GM21423 (cell line): ENCODE measurements around the gene CYP26C1.

Experiments
- ATAC-seq: cut with Tn5 transposase; IDR thresholded peaks from one replicate; pipeline ENCODE4 v1.9.1; 2021; ENCODE audit warnings: mild to moderate bottlenecking, moderate library complexity; ENCODE audit not compliant: unreplicated experiment

CYP26C1 gene

DNA sequence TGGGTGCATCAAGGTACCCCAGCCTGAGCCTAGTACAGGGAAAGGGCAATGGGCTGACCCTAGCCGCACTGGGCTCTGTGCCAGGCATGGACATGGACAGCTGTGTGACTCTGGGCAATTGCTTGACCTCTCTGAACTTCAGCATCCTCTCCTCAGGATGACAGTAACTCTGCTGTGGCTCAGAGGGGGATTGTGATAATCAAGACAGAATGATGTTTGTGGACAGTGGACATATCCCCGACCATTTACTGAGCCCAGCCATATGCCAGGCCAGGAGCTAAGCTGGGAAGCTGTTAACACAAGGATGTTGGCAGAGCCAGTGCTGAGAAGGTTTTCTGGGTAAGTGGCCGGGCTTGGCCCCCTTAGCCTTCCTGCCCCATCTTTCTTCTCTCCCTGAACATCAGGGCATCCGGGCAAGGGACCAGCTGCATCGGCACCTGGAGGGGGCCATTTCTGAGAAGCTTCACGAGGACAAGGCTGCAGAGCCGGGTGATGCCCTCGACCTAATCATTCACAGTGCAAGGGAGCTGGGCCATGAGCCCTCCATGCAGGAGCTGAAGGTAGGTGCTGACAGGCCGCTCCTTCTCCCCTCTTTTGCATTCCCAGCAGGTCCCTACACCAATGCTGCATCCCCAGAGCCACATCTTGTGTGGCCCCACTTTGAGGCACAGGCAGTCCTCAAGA, 3.5 kb downstream of the CYP26C1 start:
- no peak for ATAC-seq

DNA sequence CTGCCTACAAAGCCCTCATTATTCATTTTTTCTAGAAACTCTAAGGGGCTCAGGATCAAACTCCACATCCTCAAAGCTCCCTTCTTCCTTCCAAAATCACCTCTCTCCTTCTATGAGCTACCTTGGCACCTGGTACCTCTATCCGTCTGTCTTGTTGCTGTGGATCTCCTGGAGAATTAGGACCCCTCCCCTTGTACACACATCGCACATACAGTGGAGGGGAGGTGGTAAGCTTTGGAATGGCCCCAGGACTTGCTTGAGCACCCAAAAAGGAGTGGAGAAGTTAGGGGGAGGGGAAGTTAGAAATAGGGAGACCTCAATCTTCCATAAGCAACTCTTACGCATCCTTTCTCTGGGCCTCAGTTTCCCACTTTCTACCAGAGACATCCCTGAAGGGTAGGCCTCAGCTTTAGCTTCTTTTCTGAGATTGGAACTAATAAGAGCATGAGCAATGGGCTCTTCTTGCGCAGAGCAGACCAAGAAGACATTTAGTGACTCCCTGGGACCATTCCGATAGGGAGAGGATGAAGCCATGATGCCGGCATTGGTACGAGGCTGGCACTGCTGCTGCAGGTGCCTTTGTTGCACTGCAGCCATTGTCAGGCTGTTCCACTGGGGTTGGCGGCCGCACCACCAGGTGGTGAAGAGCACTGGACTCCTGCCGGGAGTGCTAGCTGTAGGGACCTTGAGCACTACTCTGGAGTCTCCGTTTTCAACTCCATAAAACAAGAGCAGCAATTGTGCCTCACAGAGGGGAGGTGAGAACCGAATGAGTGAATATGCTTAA, 4.5 kb downstream of the CYP26C1 start:
- ATAC-seq: no peak

DNA sequence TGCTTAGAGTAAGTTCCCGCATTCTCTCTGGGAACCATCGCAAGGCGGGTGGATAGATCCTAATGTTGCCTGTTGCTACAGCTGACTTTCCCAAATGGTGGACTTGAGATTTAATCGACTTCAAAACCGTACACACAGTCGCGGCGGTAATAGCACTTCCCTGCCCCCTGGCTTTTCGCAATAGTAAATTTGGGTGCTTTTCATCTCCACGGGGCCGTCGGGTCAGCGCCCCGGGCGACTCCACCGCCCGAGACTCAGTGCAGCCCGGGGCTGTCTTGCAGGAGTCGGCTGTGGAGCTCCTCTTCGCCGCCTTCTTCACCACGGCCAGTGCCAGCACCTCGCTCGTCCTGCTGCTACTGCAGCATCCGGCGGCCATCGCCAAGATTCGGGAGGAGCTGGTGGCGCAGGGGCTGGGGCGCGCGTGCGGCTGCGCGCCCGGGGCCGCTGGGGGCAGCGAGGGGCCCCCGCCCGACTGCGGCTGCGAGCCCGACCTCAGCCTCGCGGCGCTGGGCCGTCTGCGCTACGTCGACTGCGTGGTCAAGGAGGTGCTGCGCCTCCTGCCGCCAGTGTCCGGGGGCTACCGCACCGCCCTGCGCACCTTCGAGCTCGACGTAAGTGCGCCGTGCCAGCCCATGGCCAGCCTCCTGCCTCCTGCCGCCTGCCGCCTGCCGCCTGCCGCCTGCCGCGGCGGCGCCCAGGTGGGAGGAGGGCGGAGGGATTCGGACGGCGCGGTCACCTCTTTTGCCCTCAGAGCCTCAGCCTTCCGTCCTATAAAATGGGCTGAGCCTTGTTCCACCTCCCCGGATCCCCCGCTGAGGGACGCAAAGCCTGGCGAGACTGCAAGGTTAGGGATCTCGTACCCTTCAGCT, 5.3 kb downstream of the CYP26C1 start:
- ATAC-seq: no peak

DNA sequence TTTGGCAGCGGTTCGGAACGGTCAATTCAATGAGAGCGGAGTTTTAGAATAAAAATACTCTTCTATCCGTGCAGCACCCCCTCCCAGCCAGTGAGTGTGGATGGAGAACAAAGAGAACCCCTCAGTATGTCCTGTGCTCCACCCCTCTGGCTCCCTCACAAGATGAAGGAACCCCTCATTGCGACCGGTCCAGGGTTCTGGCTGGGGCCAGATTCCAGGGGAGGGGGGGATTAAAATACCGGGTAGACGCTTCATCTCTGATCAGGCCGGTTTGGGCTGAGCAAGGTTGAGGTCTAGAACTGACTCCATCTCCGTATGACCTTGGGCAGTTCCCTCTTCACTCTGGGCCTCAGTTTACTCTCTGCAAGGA, 5.9 kb downstream of the CYP26C1 start:
- no peak for ATAC-seq

DNA sequence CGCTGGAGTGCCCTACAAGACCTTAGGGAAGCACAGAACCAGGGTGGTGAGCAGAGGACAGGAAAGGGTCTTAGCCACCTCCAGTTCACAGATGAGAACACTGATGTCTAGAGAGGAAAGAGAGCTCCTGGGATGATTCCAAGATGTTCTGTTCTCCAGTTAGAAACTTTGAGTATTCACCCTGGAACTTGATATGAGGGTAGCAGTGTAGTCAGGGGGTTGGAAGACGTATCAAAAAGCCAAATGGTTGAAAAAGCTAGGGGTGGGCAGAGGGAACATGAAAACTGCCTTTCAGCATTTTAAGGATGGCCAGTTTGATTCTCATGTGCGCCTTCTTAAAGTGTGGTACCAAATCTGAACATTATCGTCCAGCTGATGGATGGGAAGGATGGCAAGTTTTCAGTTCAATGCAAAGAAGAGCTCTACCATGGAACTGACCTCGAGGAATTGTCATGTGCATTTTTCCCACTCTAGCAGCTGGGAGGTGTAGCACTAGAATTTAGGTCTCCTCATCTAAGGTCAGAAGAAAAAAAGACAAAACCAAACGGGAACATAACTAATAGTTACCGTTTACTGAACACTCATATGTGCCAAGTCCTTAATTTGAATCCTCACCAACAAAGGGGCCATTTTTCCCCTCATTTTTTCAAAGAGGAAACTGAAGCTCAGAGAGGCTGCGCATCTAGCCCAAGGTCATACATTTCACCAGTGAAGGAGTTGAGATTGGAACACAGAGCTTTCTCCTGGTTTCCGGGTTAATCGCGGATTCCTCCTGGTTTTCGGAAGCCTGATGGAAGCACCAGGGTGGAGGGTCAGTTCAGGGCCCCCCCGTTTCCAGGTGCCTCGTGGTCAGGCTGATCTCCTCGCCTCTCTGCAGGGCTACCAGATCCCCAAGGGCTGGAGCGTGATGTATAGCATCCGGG, 7.1 kb downstream of the CYP26C1 start:
- no peak for ATAC-seq

DNA sequence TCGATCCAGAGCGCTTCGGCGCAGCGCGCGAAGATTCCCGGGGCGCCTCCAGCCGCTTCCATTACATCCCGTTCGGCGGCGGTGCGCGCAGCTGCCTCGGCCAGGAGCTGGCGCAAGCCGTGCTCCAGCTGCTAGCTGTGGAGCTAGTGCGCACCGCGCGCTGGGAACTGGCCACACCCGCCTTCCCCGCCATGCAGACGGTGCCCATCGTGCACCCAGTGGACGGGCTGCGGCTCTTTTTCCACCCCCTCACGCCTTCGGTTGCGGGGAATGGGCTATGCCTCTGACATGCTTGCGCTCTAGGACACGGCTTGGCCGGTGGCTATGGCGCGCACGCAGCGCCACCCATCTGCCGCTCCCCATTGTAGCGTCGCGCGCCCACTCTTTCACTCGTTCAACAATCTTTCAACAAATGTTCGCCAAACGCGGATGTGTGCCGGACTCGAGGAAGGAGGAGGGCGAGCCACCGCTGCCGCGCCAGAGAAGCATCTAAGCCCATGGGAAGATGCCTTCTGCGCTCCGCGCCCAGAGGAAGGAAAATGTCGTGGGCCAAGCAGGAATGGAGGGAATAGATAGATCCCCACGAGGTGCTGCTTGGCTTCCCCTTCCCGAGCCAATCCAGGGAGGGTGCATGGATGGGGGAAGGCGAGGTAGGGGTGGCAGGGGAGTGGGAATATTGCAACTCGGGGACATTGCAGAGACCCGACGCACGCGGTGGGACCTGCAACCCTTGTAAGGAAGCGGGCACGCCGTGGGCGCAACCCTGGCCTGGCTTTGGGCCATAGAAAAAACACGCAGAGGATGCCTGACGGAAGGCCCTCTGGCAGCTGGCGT, 8.0 kb downstream of the CYP26C1 start:
- ATAC-seq: no peak

DNA sequence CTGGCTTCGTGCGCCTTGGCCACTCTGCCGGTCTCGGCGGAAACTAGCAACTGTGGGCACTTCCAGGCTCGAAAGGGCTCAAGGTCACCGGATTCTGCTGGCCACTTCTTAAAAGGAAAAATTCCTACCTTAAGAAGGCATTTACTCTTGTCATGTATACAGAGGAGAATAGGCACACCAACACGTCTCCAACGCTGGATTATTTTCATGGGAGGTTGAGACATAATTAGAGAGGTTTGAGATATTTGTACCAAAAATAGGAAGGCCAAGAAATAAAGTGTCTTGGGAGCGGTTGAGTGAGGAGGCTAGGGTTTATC, 8.6 kb downstream of the CYP26C1 start:
- no peak for ATAC-seq

DNA sequence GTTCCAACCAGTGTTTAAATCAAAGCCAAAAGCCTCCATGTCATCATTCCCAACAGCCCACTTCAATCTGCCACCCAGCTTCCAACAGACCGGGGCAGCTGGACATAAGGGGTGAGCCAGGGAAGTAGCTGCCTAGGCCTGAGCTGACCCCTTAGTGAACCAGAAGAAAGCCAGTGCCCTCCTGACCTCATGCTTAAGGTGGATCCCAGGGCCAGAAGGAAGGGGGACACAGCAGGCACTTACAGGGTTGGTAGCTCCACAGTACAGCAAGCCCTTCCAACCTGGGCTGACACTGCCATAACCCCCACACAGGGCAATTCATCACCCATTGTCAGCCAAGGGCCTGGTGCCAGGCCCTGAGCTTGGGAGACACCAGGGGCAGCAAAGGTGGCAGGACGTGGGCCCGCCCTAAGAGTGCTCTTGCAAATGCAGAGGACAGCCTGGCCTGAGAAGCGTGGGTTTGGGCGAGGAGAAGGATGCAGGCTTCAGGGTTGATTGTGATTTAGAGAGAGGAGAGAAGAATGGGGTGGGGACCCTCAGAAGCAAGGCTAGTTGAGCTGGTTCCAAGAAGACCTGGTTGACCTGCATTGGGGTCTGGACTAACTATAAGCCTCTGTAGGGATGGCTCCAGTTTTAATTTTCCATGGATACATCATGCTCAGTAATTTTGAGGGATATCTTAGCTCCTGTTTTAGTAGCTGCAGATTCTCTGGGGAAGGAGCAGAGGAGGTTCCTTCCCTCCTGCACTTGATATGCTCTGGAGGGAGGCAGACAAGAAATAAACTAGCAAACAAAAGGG, 10.0 kb downstream of the CYP26C1 start:
- ATAC-seq: no peak

DNA sequence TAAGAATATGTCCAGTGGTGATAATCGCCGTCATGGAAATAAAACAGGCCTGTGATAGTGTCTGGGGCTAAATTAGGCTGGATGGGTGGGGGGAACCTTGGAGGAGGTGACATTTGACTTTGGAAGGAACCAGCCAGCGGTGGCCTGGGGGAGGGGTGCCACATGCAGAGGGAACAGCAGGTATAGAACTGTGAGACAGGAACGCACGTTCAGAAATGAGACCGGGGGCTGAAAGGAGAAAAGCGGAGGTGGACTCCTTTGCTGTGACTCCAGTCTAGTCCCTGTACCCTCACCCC, 10.5 kb downstream of the CYP26C1 start:
- ATAC-seq: no peak

DNA sequence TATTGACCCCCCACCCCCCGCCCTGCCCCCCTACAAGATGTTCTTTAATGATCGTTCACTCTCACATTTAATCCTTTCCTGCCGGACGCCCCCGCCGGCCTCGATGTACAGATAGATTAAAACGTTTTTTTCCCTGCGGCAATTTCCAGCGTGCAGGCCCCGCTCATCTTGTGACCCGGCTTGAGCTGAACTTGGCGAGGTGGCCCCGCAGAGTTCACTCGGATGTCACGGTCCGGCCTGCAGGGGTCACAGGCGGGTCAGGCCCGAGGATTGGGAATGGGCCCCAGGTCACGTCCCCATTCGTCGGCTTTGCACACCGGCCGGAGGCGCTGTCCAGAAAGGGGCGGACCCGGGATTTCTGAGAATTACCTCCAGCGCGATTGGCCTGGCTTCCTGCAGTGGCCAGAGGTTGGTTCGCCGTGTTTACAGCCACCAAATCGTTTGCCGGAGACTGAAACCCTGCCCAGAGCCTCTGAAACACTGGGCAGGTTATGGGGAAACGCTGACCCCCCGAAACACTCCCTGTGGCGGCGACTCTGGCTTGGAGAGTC, 11.2 kb downstream of the CYP26C1 start:
- ATAC-seq: no peak

DNA sequence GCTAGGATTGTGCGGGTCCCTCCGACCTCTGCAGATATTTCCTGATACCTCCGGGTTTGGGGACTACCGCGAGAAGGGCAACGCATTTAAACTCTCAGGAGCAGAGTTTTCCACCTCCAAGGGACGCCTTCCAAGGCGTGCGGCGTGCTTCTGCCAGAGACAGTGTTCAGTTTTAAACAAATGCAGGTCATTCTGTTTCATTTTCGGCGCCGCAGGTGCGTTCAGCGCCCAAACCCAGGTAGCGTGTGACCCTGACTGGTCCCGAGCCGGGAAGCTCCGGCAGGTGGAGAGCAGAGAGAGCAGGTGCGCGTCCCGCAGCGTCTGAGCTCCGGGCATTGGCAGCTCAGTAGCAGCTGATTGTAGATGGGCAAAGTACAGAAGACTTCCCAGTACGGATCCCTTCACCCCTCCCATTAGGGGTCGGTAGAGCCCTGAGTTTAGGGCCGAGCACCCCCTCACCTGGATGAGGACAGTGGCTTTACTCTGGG, 11.7 kb downstream of the CYP26C1 start:
- ATAC-seq: no peak

DNA sequence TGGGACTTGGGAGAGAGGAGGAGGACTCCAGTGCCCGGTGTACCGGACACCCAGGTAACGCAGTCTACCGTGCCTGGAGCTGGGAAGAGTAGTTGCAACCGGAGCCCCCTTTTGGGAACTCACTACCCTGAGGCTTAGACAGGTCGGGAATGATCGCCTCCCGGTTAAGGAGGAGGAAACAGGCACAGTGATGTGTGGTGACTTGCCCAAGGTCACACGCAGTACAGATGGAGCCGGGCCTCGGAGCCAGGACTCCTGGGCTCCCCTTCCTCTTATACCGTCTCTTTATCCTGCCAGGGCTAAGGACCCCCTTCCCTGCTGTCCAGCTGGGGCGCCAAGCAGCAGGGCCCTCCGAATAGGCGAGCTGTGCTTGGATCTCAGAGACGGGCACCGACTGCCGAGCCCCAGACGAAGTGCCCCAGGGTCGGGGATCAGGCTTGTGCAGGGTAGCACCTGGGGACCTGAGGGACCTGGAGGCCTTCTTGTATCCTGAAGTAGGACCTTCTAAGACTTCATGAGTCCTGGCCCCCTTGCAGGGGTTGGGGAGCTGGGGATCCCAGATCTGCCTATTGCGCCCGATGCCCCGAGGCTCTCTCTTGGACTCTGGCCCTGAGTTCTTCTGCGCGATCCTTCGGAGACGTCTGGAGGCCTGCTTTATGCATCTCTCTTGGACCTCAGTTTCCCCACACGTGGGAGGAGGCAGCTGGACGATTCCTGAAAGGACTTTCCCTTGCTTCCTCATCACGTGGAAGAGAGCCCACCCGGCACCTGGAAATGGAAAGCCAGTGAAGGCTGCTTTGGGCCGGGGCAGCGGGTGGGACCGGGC, 12.3 kb downstream of the CYP26C1 start:
- ATAC-seq: no peak

DNA sequence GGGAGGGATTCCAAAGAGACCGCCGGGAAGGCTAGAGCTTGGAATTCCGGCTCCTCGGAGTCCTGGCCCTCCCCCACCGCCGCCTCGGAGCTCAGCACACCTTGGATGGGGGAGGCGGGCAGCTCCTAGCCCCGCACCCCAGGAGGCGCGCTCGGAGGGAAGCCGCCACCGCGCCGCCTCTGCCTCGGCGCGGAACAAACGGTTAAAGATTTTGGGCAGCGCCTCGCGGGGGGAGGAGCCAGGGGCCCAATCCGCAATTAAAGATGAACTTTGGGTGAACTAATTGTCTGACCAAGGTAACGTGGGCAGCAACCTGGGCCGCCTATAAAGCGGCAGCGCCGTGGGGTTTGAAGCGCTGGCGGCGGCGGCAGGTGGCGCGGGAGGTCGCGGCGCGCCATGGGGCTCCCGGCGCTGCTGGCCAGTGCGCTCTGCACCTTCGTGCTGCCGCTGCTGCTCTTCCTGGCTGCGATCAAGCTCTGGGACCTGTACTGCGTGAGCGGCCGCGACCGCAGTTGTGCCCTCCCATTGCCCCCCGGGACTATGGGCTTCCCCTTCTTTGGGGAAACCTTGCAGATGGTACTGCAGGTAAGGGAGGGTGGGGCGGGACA, 13.0 kb downstream of the CYP26C1 start, which contains the start of gene CYP26A1:
TSS of gene CYP26A1 (plus strand) at position 355 of the 608 bp plus-strand sequence. CDS start at position 397, 42 bp downstream.
- ATAC-seq: no peak

DNA sequence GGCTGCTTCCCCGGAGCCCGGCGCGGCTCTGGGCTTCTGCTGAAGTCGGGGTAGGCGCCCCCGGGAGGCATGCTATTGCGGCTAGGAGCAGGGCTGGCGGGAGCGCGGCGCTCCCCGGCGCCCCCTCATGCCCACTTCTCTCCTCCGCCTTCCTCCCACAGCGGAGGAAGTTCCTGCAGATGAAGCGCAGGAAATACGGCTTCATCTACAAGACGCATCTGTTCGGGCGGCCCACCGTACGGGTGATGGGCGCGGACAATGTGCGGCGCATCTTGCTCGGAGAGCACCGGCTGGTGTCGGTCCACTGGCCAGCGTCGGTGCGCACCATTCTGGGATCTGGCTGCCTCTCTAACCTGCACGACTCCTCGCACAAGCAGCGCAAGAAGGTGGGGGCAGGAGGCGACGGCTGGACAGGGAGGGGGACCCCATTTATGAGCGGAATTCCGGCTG, 13.6 kb downstream of the CYP26C1 start:
- ATAC-seq: no peak

DNA sequence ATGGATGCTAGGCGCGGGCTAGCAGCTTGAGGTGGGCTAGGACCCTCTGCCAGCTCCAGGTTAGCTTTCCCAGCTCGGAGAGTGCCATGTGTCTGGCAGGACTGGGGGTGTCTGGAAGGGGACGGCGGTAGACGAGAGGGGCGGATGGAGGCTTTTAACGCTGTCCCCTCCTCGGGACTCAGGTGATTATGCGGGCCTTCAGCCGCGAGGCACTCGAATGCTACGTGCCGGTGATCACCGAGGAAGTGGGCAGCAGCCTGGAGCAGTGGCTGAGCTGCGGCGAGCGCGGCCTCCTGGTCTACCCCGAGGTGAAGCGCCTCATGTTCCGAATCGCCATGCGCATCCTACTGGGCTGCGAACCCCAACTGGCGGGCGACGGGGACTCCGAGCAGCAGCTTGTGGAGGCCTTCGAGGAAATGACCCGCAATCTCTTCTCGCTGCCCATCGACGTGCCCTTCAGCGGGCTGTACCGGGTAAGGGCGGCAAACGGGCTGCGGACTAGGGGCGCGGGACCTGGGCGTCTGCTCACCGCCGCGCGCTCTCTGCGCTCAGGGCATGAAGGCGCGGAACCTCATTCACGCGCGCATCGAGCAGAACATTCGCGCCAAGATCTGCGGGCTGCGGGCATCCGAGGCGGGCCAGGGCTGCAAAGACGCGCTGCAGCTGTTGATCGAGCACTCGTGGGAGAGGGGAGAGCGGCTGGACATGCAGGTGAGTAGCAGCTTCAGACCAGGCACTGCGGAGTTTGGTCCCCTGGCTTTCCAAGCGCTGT, 14.2 kb downstream of the CYP26C1 start:
- no peak for ATAC-seq

DNA sequence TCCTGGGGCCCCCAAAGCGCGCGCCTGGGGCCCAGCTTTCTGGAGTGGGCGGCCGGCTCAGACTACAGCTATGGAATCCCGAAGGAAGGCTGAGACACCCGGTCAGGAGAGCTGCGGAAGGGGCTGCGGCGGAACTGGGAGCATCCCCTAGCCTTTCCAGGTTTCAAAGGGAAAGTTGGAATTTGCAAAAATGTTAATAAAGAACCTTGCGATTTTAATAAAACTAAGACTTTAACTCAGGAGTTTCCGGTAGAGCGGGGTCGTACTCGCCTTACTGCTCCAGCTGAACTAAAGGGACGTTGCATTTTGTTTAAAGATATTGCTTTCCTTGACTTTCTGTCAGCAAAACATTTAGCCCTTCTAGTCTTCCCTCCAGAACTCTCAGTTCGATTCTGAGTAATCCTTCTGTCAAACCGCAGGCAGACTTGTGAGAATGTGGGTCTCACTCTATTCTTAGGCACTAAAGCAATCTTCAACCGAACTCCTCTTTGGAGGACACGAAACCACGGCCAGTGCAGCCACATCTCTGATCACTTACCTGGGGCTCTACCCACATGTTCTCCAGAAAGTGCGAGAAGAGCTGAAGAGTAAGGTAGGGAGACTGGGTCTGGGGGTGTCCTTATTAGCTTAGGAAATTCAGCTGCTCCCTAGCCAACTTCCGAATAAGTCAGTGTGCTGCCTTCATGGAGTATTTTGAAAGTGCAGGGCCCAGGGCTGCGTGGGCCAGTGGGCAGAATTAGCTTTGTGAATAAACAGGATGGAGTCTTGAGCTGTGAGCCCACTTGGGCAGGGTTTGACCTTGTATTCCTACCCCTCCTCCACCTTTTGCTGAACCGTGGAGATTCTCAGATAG, 15.0 kb downstream of the CYP26C1 start:
- no peak for ATAC-seq
